K562 (cell line): Measurements from ENCODE around the gene RPS6KA2. TPM values are rescaled to one million over a fixed set of nuclear protein-coding genes. Genes with fewer than 3 reads are reported as not detected.

Experiments
- CXXC5 ChIP-seq: fragments of 250-450 bp; sonication (Bioruptor Pico); IDR thresholded peaks from 2 replicates; pipeline ENCODE4 v1.8.0; 2022; ENCODE audit warnings: inconsistent platforms, mild to moderate bottlenecking, moderate library complexity
- FOS ChIP-seq: IDR thresholded peaks from 3 replicates; pipeline ENCODE4 v1.6.1; 2011; ENCODE audit not compliant: insufficient read length; ENCODE audit errors: extremely low read depth
- LCOR ChIP-seq: sonication (generic); formaldehyde crosslinking; IDR thresholded peaks from 2 replicates; pipeline ENCODE4 v1.8.0; 2022; ENCODE audit warnings: mild to moderate bottlenecking, missing genetic modification reagents
- RBM14 ChIP-seq: fragments of 200-400 bp; formaldehyde crosslinking; IDR thresholded peaks from 2 replicates; pipeline ENCODE4 v1.6.1; 2018; ENCODE audit warnings: low read depth, mild to moderate bottlenecking, low read length, moderate library complexity, borderline replicate concordance; ENCODE audit not compliant: insufficient read depth
- SRSF1 ChIP-seq: fragments of 200-400 bp; formaldehyde crosslinking; IDR thresholded peaks from 2 replicates; pipeline ENCODE4 v1.6.1; 2017; ENCODE audit warnings: mild to moderate bottlenecking, low read depth, low read length, moderate library complexity
- TBP ChIP-seq: optimal IDR thresholded peaks from 2 replicates; pipeline ENCODE3; 2011; ENCODE audit warnings: low read depth, low read length, improper control_type of control experiment
- ZC3H8 ChIP-seq: fragments of 450-650 bp; IDR thresholded peaks from 2 replicates; pipeline ENCODE4 v1.6.1; 2017
- ZNF311 ChIP-seq: fragments of 250-450 bp; sonication (Bioruptor Pico); IDR thresholded peaks from 2 replicates; pipeline ENCODE4 v1.4.0; 2020; ENCODE audit warnings: mild to moderate bottlenecking, moderate library complexity
- ZNF778 ChIP-seq: fragments of 450-650 bp; formaldehyde crosslinking; IDR thresholded peaks from 2 replicates; pipeline ENCODE4 v1.4.0; 2020; ENCODE audit warnings: mild to moderate bottlenecking, moderate library complexity
- polyA plus RNA-seq, 8 experiments: library from polyadenylated mRNA; depleted of rRNA in 4 of 8; stranded (reverse) in 5 of 8; unstranded in 3 of 8; fragments of >200 nt; fragmentation: Nextera tagmentation in 2 of 8; fragmentation: Illumina TruSeq in 1 of 8; extraction: Ambion mirVana in 2 of 8; extraction: Trizol in 1 of 8; gene quantifications; 2 replicates each; pipeline versions ENCODE4 v1.2.1 to v1.2.3, GENCODE V29; 2011 to 2014; ENCODE audit warnings: inconsistent platforms in 1 of 8, missing spikeins in 1 of 8
- total RNA-seq, 7 experiments: library from RNA; depleted of rRNA in 6 of 7; stranded (reverse); fragments of >200 nt in 6 of 7; fragmentation: Illumina TruSeq in 2 of 7; extraction: Trizol in 2 of 7; gene quantifications; 2 replicates each; pipeline versions ENCODE4 v1.2.1 to v1.2.3, GENCODE V29; 2011 to 2021; ENCODE audit warnings: low replicate concordance in 1 of 7
- TF ChIP-seq, protein P1 (sequence below): sonication (generic); formaldehyde crosslinking; IDR thresholded peaks from 2 replicates; pipeline ENCODE4 v1.8.1; 2023; ENCODE audit warnings: missing genetic modification reagents, mild to moderate bottlenecking, borderline replicate concordance
- TF ChIP-seq, protein P2 (sequence below): fragments of 250-450 bp; sonication (Bioruptor Pico); IDR thresholded peaks from 2 replicates; pipeline ENCODE4 v1.8.0; 2022; ENCODE audit warnings: inconsistent platforms, mild to moderate bottlenecking, moderate library complexity, borderline replicate concordance
- TF ChIP-seq, protein P3 (sequence below): sonication (generic); formaldehyde crosslinking; IDR thresholded peaks from 2 replicates; pipeline ENCODE4 v1.8.0; 2022; ENCODE audit warnings: missing genetic modification reagents, mild to moderate bottlenecking, moderate library complexity, borderline replicate concordance

The RPS6KA2 gene
- total and polyA plus RNA-seq, 9 of the 15 experiments (the other 6 are each of a cell fraction or from before 2014, with no cell fraction given) = 0.29 to 1.00 (median 0.53) TPM

DNA sequence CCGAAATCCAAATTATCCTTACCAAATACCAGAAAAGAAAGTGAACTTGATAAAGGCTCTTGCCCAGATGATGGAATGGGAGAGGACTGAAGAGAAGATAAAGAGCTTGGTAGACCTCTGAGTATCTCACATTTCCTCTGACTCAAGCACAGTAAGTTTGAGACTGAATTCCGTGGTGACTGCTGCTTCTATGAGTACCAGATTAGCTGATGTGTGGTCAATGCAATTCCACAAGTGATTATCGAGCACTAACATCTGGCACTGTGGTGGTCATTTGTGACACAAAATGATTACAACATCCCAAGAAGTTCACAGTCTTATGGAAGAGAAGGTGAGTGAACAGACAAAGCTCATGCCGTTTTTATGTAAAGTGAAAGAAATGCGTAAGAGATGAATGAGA lies 2.6 kb upstream of the RPS6KA2 start (continued):
- peak; percentile 89 for TF ChIP-seq LCOR (CRISPR knock-in tag)
- no peak for TF ChIP-seq ZC3H8
- TF ChIP-seq FOS = no peak
- no peak for TF ChIP-seq SRSF1
- TF ChIP-seq, protein P1, sequence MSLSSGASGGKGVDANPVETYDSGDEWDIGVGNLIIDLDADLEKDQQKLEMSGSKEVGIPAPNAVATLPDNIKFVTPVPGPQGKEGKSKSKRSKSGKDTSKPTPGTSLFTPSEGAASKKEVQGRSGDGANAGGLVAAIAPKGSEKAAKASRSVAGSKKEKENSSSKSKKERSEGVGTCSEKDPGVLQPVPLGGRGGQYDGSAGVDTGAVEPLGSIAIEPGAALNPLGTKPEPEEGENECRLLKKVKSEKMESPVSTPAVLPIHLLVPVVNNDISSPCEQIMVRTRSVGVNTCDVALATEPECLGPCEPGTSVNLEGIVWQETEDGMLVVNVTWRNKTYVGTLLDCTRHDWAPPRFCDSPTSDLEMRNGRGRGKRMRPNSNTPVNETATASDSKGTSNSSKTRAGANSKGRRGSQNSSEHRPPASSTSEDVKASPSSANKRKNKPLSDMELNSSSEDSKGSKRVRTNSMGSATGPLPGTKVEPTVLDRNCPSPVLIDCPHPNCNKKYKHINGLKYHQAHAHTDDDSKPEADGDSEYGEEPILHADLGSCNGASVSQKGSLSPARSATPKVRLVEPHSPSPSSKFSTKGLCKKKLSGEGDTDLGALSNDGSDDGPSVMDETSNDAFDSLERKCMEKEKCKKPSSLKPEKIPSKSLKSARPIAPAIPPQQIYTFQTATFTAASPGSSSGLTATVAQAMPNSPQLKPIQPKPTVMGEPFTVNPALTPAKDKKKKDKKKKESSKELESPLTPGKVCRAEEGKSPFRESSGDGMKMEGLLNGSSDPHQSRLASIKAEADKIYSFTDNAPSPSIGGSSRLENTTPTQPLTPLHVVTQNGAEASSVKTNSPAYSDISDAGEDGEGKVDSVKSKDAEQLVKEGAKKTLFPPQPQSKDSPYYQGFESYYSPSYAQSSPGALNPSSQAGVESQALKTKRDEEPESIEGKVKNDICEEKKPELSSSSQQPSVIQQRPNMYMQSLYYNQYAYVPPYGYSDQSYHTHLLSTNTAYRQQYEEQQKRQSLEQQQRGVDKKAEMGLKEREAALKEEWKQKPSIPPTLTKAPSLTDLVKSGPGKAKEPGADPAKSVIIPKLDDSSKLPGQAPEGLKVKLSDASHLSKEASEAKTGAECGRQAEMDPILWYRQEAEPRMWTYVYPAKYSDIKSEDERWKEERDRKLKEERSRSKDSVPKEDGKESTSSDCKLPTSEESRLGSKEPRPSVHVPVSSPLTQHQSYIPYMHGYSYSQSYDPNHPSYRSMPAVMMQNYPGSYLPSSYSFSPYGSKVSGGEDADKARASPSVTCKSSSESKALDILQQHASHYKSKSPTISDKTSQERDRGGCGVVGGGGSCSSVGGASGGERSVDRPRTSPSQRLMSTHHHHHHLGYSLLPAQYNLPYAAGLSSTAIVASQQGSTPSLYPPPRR (CRISPR knock-in tag) = peak; percentile 86; the same call in 1 of the 2 replicates
- no peak for TF ChIP-seq RBM14
- TF ChIP-seq, protein P2, sequence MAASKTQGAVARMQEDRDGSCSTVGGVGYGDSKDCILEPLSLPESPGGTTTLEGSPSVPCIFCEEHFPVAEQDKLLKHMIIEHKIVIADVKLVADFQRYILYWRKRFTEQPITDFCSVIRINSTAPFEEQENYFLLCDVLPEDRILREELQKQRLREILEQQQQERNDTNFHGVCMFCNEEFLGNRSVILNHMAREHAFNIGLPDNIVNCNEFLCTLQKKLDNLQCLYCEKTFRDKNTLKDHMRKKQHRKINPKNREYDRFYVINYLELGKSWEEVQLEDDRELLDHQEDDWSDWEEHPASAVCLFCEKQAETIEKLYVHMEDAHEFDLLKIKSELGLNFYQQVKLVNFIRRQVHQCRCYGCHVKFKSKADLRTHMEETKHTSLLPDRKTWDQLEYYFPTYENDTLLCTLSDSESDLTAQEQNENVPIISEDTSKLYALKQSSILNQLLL = no peak
- no peak for TF ChIP-seq ZNF311
- no peak for TF ChIP-seq TBP
- TF ChIP-seq, protein P3, sequence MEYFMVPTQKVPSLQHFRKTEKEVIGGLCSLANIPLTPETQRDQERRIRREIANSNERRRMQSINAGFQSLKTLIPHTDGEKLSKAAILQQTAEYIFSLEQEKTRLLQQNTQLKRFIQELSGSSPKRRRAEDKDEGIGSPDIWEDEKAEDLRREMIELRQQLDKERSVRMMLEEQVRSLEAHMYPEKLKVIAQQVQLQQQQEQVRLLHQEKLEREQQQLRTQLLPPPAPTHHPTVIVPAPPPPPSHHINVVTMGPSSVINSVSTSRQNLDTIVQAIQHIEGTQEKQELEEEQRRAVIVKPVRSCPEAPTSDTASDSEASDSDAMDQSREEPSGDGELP = no peak
- TF ChIP-seq ZNF778 (CRISPR knock-in tag) = no peak
- TF ChIP-seq CXXC5 (CRISPR knock-in tag) = no peak
